GDM1 (cell line): ENCODE data around the gene CDK6.
A peak's percentile ranks its signal among the peaks of the same experiment; 100 is the strongest.
"Not testable (repeated sequence)": the region's sequence is repeated elsewhere in the genome, so short reads cannot be mapped to it uniquely, and the experiment has no call there.

Experiments used
- DNase-seq: peaks from one replicate; lab custom pipeline; 2025; lab: John Stamatoyannopoulos, UW

Gene CDK6

GRCh38 chr7:92623544-92623943 is 212.8 kb downstream of the CDK6 start:
- DNase-seq = no peak

- DNase-seq = no peak
Observed at GRCh38 chr7:92622685-92623084, 213.7 kb downstream of the CDK6 start.

- no peak for DNase-seq
Observed at GRCh38 chr7:92622030-92622429, 214.3 kb downstream of the CDK6 start.

- no peak for DNase-seq
Observed at GRCh38 chr7:92621561-92622023, 214.8 kb downstream of the CDK6 start.

GRCh38 chr7:92621026-92621540 is 215.3 kb downstream of the CDK6 start:
- DNase-seq = peak; percentile 82

- DNase-seq = no peak
Observed at GRCh38 chr7:92615861-92616260, 220.5 kb downstream of the CDK6 start.

GRCh38 chr7:92614660-92615174 is 221.7 kb downstream of the CDK6 start:
- no peak for DNase-seq

GRCh38 chr7:92613720-92614119 is 222.7 kb downstream of the CDK6 start:
- DNase-seq = no peak

GRCh38 chr7:92613214-92613613 is 223.2 kb downstream of the CDK6 start:
- DNase-seq = no peak

- no peak for DNase-seq
Observed at GRCh38 chr7:92612501-92612900, 223.9 kb downstream of the CDK6 start.

GRCh38 chr7:92611735-92612134 is 224.6 kb downstream of the CDK6 start:
- DNase-seq = no peak

GRCh38 chr7:92609921-92610518 is 226.4 kb downstream of the CDK6 start:
- DNase-seq = no peak

GRCh38 chr7:92608380-92609322 is 227.7 kb downstream of the CDK6 start:
- DNase-seq = no peak

GRCh38 chr7:92606985-92607384 is 229.4 kb downstream of the CDK6 start:
- no peak for DNase-seq

- DNase-seq = not testable (repeated sequence)
Observed at GRCh38 chr7:92604517-92604916, 231.9 kb downstream of the CDK6 start.

- no peak for DNase-seq
Observed at GRCh38 chr7:92603089-92603445, 233.3 kb downstream of the CDK6 start.

GRCh38 chr7:92602352-92603088 is 233.9 kb downstream of the CDK6 start:
- DNase-seq = no peak

GRCh38 chr7:92598310-92598981 is 237.9 kb downstream of the CDK6 start:
- DNase-seq = no peak

- DNase-seq = no peak
Observed at GRCh38 chr7:92595281-92595680, 241.1 kb downstream of the CDK6 start.

GRCh38 chr7:92594746-92595145 is 241.6 kb downstream of the CDK6 start:
- DNase-seq = no peak

- DNase-seq = no peak
Observed at GRCh38 chr7:92590711-92591310, 245.6 kb downstream of the CDK6 start.
